A549 (cell line): ENCODE results near the gene AKNAD1. TPM values are rescaled to one million over a fixed set of nuclear protein-coding genes. Genes with fewer than 3 reads are reported as not detected.

Experiments
- ATAC-seq, 2 experiments: fragments of 200-7000 bp in 1 of 2; fragments of >200 bp in 1 of 2; cut with Nextera tagmentation in 1 of 2; cut with Tn5 transposase in 1 of 2; 3 replicates each; pipeline versions ENCODE4 v1.8.0 to v1.9.1; 2018 to 2020; ENCODE audit warnings: mild to moderate bottlenecking in 1 of 2, moderate library complexity in 1 of 2
- CTCF ChIA-PET: fragments of 300-600 bp; sonication (Branson Sonifier 250); formaldehyde crosslinking; extraction: SDS; loops from one replicate; lab custom pipeline; 2021; ENCODE audit warnings: antibody characterized with exemption, inconsistent platforms; lab: Yijun Ruan, JAX
- POLR2A ChIA-PET: fragments of 350-600 bp; formaldehyde crosslinking; extraction: SDS; loops from one replicate; lab custom pipeline; 2021; ENCODE audit warnings: antibody characterized with exemption, inconsistent platforms; lab: Yijun Ruan, JAX
- DNase-seq, 2 experiments: peaks; one replicate each; pipeline versions ENCODE4 v3.0.0 to v3.0.0-alpha.2; 2011 to 2016; ENCODE audit warnings: low read depth in 1 of 2, low spot score in 1 of 2
- FAIRE-seq: peaks from 2 replicates; lab custom pipeline; 2011; peaks lifted over from hg19 to GRCh38; lab: Jason Lieb, UNC
- H3K27ac ChIP-seq, 2 experiments: fragments of >200 bp; sonication (Bioruptor Twin); formaldehyde crosslinking; 3 replicates each; pipeline ENCODE4 v1.5.1; 2016 to 2017
- H3K4me1 ChIP-seq: fragments of >200 bp; sonication (Bioruptor Twin); formaldehyde crosslinking; 3 replicates; pipeline ENCODE4 v1.6.1; 2016
- H3K4me2 ChIP-seq: fragments of >200 bp; sonication (Bioruptor Twin); formaldehyde crosslinking; 3 replicates; pipeline ENCODE4 v1.6.1; 2016
- H3K4me3 ChIP-seq: fragments of >200 bp; sonication (Bioruptor Twin); formaldehyde crosslinking; 3 replicates; pipeline ENCODE4 v1.5.1; 2016
- H3K9me3 ChIP-seq: fragments of >200 bp; sonication (Bioruptor Twin); formaldehyde crosslinking; 3 replicates; pipeline ENCODE4 v1.6.1; 2016
- ATOH8 ChIP-seq: fragments of 250-450 bp; sonication (Bioruptor Pico); IDR thresholded peaks from 2 replicates; pipeline ENCODE4 v1.5.0; 2020; ENCODE audit warnings: low read depth, mild to moderate bottlenecking, moderate library complexity
- CHD2 ChIP-seq: fragments of 150-350 bp; IDR thresholded peaks from 2 replicates; pipeline ENCODE4 v1.6.1; 2014; ENCODE audit warnings: low read length; ENCODE audit not compliant: partially characterized antibody
- CTCF ChIP-seq: fragments of >200 bp; sonication (Bioruptor Twin); formaldehyde crosslinking; IDR thresholded peaks from 3 replicates; pipeline ENCODE4 v1.5.1; 2016
- EHMT2 ChIP-seq: fragments of 200-600 bp; sonication (generic); IDR thresholded peaks from 2 replicates; pipeline ENCODE4 v1.6.1; 2016; ENCODE audit warnings: antibody characterized with exemption, low read depth, mild to moderate bottlenecking, moderate library complexity
- EP300 ChIP-seq, 2 experiments: fragments of >200 bp; sonication (Bioruptor Twin); formaldehyde crosslinking; IDR thresholded peaks; 2 replicates in 1 of 2; 3 replicates in 1 of 2; pipeline ENCODE4 v1.6.1; 2016 to 2017
- ESRRA ChIP-seq: fragments of 150-350 bp; IDR thresholded peaks from 2 replicates; pipeline ENCODE4 v1.6.1; 2014; ENCODE audit warnings: mild to moderate bottlenecking, low read length, borderline replicate concordance
- FOSB ChIP-seq: fragments of 250-450 bp; sonication (Bioruptor Pico); IDR thresholded peaks from 2 replicates; pipeline ENCODE4 v1.5.0; 2020; ENCODE audit warnings: mild to moderate bottlenecking, moderate library complexity
- FOXS1 ChIP-seq: fragments of 250-450 bp; sonication (Bioruptor Pico); IDR thresholded peaks from 2 replicates; pipeline ENCODE4 v1.5.0; 2020; ENCODE audit warnings: mild to moderate bottlenecking, moderate library complexity
- HEYL ChIP-seq: fragments of 250-450 bp; sonication (Bioruptor Pico); IDR thresholded peaks from 2 replicates; pipeline ENCODE4 v1.8.0; 2021; ENCODE audit warnings: mild to moderate bottlenecking, moderate library complexity
- KDM1A ChIP-seq: fragments of 200-600 bp; sonication (generic); IDR thresholded peaks from 2 replicates; pipeline ENCODE4 v1.6.1; 2016; ENCODE audit warnings: low read depth, mild to moderate bottlenecking
- MYC ChIP-seq: IDR thresholded peaks from 2 replicates; pipeline ENCODE4 v1.6.1; 2012; ENCODE audit warnings: mild to moderate bottlenecking, inconsistent platforms, low read length, improper control_type of control experiment, borderline replicate concordance
- POLR2A ChIP-seq: IDR thresholded peaks from 2 replicates; pipeline ENCODE4 v1.6.1; 2012; ENCODE audit warnings: mild to moderate bottlenecking, low read length
- RAD21 ChIP-seq, 2 experiments: fragments of >200 bp in 1 of 2; sonication (Bioruptor Twin) in 1 of 2; formaldehyde crosslinking in 1 of 2; IDR thresholded peaks in 1 of 2; conservative IDR thresholded peaks in 1 of 2; 2 replicates in 1 of 2; 3 replicates in 1 of 2; pipeline ENCODE4 v1.6.1; 2012 to 2018; ENCODE audit warnings: inconsistent platforms in 1 of 2
- SMC3 ChIP-seq: fragments of >200 bp; sonication (Bioruptor Twin); formaldehyde crosslinking; IDR thresholded peaks from 3 replicates; pipeline ENCODE4 v1.6.1; 2018; ENCODE audit warnings: inconsistent platforms
- SREBF2 ChIP-seq: fragments of 450-650 bp; IDR thresholded peaks from 2 replicates; pipeline ENCODE4 v1.6.1; 2014; ENCODE audit warnings: mild to moderate bottlenecking, moderate library complexity
- ZC3H11A ChIP-seq: fragments of 450-650 bp; IDR thresholded peaks from 2 replicates; pipeline ENCODE4 v1.6.1; 2014; ENCODE audit warnings: antibody characterized with exemption, mild to moderate bottlenecking
- ZSCAN20 ChIP-seq: fragments of 250-450 bp; sonication (Bioruptor Pico); IDR thresholded peaks from 2 replicates; pipeline ENCODE4 v1.8.0; 2022; ENCODE audit warnings: mild to moderate bottlenecking, moderate library complexity
- WGBS: methylation state at CpG from one replicate; pipeline ENCODE4 v1.1.6; 2017; ENCODE audit errors: missing lambda C conversion rate; 5-methylcytosine and 5-hydroxymethylcytosine counted together
- polyA minus RNA-seq: library from RNA; depleted of rRNA, polyadenylated mRNA; stranded (reverse); fragments of >200 nt; gene quantifications from 2 replicates; pipeline ENCODE4 v1.2.3, GENCODE V29; 2011; rRNA and poly(A)+ RNA removed
- polyA plus RNA-seq, 4 experiments: library from polyadenylated mRNA; depleted of rRNA in 3 of 4; stranded (reverse); fragments of >200 nt; fragmentation: RNase III in 1 of 4; extraction: RNeasy Plus Mini Kit Qiagen cat#74134 plus additional on column Dnase treatment in 1 of 4; gene quantifications; 2 replicates in 3 of 4; 3 replicates in 1 of 4; pipeline ENCODE4 v1.2.3, GENCODE V29; 2011 to 2017
- TF ChIP-seq, protein P1 (sequence below): IDR thresholded peaks from 2 replicates; pipeline ENCODE4 v1.6.1; 2012
- TF ChIP-seq, protein P2 (sequence below): fragments of >200 bp; sonication (Bioruptor Twin); formaldehyde crosslinking; IDR thresholded peaks from 3 replicates; pipeline ENCODE4 v1.6.1; 2016
- TF ChIP-seq, protein P3 (sequence below): fragments of 250-450 bp; sonication (Bioruptor Pico); IDR thresholded peaks from 2 replicates; pipeline ENCODE4 v1.5.0; 2021; ENCODE audit warnings: mild to moderate bottlenecking, moderate library complexity, borderline replicate concordance

The AKNAD1 gene, protein sequence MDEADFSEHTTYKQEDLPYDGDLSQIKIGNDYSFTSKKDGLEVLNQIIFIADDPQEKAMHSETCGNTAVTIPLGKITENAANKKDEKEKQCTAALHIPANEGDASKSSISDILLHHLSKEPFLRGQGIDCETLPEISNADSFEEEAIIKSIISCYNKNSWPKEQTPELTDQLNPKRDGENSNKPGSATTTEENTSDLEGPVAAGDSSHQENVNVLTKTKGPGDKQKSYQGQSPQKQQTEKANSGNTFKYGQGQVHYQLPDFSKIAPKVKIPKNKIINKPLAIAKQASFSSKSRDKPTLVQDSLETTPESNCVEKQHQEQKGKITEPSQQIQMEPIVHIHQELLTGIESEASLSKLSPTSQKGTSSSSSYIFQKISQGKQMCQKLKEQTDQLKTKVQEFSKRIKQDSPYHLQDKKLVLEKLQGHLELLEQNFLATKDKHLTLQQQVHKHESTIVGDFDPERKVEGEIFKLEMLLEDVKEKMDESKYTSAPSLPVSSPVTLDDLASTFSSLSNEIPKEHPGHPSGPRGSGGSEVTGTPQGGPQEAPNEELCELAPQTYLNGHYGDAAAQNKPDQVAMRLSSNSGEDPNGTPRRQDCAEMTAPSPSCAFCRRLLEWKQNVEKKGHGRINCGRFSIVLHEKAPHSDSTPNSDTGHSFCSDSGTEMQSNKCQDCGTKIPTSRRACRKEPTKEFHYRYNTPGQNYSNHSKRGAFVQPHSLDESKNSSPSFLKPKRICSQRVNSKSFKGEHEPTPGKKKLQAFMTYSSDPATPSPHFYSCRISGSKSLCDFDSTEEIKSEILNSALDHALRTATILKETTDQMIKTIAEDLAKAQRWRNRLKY
- 0.56 and 1.1 TPM in 2 replicates for polyA plus RNA-seq (2011; rRNA removed)
- polyA plus RNA-seq (2012; cell fraction: cytosol; rRNA removed): 0.27 and 0.32 TPM in 2 replicates
- polyA plus RNA-seq (2012; cell fraction: nucleus; rRNA removed): 0.28 TPM in 1 of 2 replicates, not detected in the other
- 0.72 to 1.3 TPM (median 1.2 TPM) in 3 replicates for polyA plus RNA-seq (2017; fragmentation: RNase III; extraction: RNeasy Plus Mini Kit Qiagen cat#74134 plus additional on column Dnase treatment)
- 0.66 TPM in 1 of 2 replicates, not detected in the other for polyA minus RNA-seq

DNA sequence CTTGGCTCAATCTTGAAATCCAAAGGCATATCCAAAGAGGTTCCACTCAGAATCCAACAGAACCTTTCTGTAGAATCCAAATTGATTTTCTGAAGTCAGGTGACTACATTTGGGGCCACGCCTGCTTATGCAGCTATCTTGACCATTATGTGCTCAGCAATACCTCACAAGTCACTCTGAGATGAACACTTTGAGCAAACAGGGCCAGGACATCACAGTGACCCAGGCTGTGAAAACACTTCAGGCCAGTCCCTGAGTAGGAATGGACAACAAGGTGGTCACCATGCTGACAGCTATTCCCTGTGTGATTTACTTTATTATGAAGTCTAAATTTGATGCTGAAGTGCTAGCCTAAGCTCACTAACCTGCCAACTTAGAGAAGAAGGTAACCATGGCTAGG is at the start of gene AKNAD1:
Gene AKNAD1, minus strand, starts transcription at position 101 of the 400 bp plus-strand sequence. CDS start 4,430 bp downstream, outside the sequence.
- POLR2A ChIA-PET: no interaction called here
- 25% methylated on average over 1 of the region's 1 CpG for WGBS

DNA sequence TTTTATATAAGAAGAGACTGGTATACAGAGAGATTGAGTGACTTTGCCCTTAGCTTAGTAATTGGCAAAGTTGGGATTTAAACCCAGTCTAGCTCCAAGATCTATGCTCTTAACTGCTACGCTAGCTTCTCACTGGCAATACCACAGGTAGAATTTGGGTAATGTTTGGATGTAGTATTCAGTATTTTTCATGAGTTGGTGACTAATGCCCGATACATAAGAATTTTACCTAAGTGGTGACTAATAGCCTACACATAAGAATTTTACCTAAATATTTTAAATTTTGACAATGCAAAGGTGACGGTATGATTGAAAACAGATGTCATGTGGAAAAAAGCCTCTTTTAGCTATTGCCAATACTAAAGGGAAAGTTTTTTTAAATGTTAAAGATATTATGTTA is 44.2 kb upstream of the AKNAD1 start:
- FAIRE-seq (no peak), DNase-seq (no peak), ATAC-seq (no peak)
- H3K27ac ChIP-seq: no peak overlapping the region
- H3K9me3 ChIP-seq: no peaks in the 10 kb centered on the region
- no peaks in the 10 kb centered on the region for H3K4me1 ChIP-seq
- no peak overlapping the region for H3K4me2 ChIP-seq
- no peak overlapping the region for H3K4me3 ChIP-seq
- ChIA-PET POLR2A (no interaction called here), CTCF (interaction anchor here (0.7 to 16.1 kb wide), 3 partner anchors 43 to 73 kb away, joined by 3 to 265 read pairs (median 3); no protein-coding TSS in a partner anchor)
- WGBS: 89% methylated on average over 3 of the region's 3 CpGs
- TF ChIP-seq SMC3 (no peak), HEYL (CRISPR knock-in tag) (no peak), EHMT2 (no peak), ZSCAN20 (CRISPR knock-in tag) (no peak), ATOH8 (CRISPR knock-in tag) (no peak), KDM1A (no peak), ZC3H11A (no peak), SREBF2 (no peak), ESRRA (no peak), FOXS1 (no peak), MYC (no peak), EP300 (IDR thresholded peaks at IDR 0.05) (no peak)
- TF ChIP-seq, protein P1, sequence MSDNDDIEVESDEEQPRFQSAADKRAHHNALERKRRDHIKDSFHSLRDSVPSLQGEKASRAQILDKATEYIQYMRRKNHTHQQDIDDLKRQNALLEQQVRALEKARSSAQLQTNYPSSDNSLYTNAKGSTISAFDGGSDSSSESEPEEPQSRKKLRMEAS: no peak
- TF ChIP-seq, protein P2, sequence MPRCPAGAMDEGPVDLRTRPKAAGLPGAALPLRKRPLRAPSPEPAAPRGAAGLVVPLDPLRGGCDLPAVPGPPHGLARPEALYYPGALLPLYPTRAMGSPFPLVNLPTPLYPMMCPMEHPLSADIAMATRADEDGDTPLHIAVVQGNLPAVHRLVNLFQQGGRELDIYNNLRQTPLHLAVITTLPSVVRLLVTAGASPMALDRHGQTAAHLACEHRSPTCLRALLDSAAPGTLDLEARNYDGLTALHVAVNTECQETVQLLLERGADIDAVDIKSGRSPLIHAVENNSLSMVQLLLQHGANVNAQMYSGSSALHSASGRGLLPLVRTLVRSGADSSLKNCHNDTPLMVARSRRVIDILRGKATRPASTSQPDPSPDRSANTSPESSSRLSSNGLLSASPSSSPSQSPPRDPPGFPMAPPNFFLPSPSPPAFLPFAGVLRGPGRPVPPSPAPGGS: no peak
- TF ChIP-seq, protein P3, sequence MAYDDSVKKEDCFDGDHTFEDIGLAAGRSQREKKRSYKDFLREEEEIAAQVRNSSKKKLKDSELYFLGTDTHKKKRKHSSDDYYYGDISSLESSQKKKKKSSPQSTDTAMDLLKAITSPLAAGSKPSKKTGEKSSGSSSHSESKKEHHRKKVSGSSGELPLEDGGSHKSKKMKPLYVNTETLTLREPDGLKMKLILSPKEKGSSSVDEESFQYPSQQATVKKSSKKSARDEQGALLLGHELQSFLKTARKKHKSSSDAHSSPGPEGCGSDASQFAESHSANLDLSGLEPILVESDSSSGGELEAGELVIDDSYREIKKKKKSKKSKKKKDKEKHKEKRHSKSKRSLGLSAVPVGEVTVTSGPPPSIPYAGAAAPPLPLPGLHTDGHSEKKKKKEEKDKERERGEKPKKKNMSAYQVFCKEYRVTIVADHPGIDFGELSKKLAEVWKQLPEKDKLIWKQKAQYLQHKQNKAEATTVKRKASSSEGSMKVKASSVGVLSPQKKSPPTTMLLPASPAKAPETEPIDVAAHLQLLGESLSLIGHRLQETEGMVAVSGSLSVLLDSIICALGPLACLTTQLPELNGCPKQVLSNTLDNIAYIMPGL (CRISPR knock-in tag): no peak
- TF ChIP-seq, all 56 proteins: peak for 0

More for the DNA sequence above, at the start of gene AKNAD1:
- no peak for DNase-seq
- Histone ChIP-seq H3K9me3 (no peaks in the 10 kb centered on the region), H3K27ac (no peak within 1 kb of the TSS), H3K4me3 (no peak within 1 kb of the TSS), H3K4me2 (no peak within 1 kb of the TSS), H3K4me1 (no peaks in the 10 kb centered on the region)
- ATAC-seq: no peak
- CTCF ChIA-PET: interaction anchor here (0.9 to 1.4 kb wide), 3 partner anchors 27 to 41 kb away, joined by 3 to 4 read pairs (median 3); no protein-coding TSS in a partner anchor
- no peak for FAIRE-seq
- no peak for TF ChIP-seq POLR2A
- TF ChIP-seq CHD2: no peak
- TF ChIP-seq CTCF: no peak
- TF ChIP-seq FOSB: no peak
- TF ChIP-seq RAD21 (conservative IDR thresholded peaks at IDR 0.05 in 1 of 2, IDR thresholded peaks at IDR 0.05 in 1 of 2): no peak
